Right lobe of liver (tissue), 4 donors: ENCODE data around the gene PFKL.

Experiments
- POLR2A ChIP-seq: fragments of 450-650 bp; IDR thresholded peaks from one replicate; pipeline ENCODE4 v1.6.1; 2017; ENCODE audit warnings: antibody characterized with exemption, mild to moderate bottlenecking
- TF ChIP-seq, protein P1 (sequence below), 4 donors: fragments of 200-600 bp in 3 of 4; fragments of 450-650 bp in 1 of 4; IDR thresholded peaks; one replicate each; pipeline versions ENCODE4 v1.5.1 to v1.8.0; 2016 to 2022; ENCODE audit warnings: antibody characterized with exemption in 4 of 4, mild to moderate bottlenecking in 2 of 4
- donor health status: DM: no; HTN: no; CAD: no.
- donor health status: DM: no; HTN: no; CAD: no.
- donor health status: DM: no; HTN: yes; CAD: no.

DNA sequence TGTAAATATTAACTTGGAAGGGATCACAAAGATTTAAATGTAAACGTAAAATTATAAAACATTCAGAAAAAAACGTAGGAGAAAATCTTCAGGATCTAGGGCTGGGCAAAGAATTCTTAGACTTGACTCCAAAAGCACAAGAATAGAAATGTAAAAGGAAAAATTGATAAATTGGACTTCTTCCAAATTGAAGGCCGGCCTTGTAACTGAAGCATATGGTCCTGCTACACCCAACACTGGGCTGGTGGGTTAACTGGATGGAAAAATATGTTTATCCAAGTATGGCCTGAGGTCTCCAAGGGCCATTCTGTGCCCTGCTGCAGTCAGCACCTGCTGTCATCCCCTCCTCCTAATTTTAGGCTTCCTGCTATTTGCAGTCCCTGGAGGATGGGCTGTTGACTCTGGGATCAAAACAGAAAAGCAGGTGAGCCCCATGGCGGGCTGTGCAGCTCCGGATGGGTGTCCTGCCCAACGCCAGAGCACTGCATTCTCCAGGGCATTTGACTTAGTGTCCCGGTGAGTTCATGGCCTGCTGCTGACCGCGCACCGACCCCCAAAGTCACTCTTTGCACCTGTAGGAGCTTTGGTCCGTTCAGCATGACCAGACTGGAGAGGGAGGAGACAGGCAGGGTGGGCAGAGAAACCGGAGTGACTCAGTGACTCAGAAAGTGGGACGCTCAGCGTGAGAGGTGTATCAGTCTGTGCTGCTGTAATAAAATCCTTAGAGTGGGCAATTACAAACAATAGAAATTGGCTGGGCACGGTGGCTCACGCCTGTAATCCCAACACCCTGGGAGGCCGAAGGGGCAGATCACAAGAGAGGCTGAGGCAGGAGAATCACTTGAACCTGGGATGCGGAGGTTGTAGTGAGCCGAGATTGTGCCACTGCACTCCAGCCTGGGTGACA, 20.2 kb upstream of the PFKL start:
- TF ChIP-seq POLR2A: no peak
- TF ChIP-seq, protein P1, sequence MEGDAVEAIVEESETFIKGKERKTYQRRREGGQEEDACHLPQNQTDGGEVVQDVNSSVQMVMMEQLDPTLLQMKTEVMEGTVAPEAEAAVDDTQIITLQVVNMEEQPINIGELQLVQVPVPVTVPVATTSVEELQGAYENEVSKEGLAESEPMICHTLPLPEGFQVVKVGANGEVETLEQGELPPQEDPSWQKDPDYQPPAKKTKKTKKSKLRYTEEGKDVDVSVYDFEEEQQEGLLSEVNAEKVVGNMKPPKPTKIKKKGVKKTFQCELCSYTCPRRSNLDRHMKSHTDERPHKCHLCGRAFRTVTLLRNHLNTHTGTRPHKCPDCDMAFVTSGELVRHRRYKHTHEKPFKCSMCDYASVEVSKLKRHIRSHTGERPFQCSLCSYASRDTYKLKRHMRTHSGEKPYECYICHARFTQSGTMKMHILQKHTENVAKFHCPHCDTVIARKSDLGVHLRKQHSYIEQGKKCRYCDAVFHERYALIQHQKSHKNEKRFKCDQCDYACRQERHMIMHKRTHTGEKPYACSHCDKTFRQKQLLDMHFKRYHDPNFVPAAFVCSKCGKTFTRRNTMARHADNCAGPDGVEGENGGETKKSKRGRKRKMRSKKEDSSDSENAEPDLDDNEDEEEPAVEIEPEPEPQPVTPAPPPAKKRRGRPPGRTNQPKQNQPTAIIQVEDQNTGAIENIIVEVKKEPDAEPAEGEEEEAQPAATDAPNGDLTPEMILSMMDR (IDR thresholded peaks at IDR 0.05): no peak
